CD4-positive, alpha-beta memory T cell (primary cell): ENCODE results near the gene GJA3. TPM values are rescaled to one million over a fixed set of nuclear protein-coding genes. Genes with fewer than 3 reads are reported as not detected.

Experiments used
- CTCF ChIA-PET: fragments of 350-600 bp; sonication (Branson Sonifier 250); formaldehyde crosslinking; loops from one replicate; lab custom pipeline; 2021; ENCODE audit warnings: inconsistent platforms; ENCODE audit not compliant: partially characterized antibody; lab: Charles Lee
- POLR2A ChIA-PET: fragments of 350-600 bp; sonication (Branson Sonifier 250); formaldehyde crosslinking; loops from one replicate; lab custom pipeline; 2021; ENCODE audit not compliant: partially characterized antibody; lab: Charles Lee
- DNase-seq, 5 donors: peaks; one replicate each; pipeline versions ENCODE4 v3.0.0 to v3.0.0-alpha.2; 2020 to 2022; ENCODE audit warnings: mixed read lengths in 1 of 5
- H3K27ac ChIP-seq: one replicate; pipeline ENCODE4 v1.7.0; 2013; ENCODE audit warnings: low read depth, low read length
- H3K27me3 ChIP-seq: 2 replicates; pipeline ENCODE4 v1.7.0; 2013; ENCODE audit warnings: mild to moderate bottlenecking, low read length, moderate library complexity; ENCODE audit not compliant: insufficient read depth
- H3K36me3 ChIP-seq: 2 replicates; pipeline ENCODE4 v1.7.0; 2013; ENCODE audit warnings: mild to moderate bottlenecking, low read length, moderate library complexity; ENCODE audit not compliant: insufficient read depth
- H3K4me1 ChIP-seq: 2 replicates; pipeline ENCODE4 v1.7.0; 2013; ENCODE audit warnings: mild to moderate bottlenecking, low read length, moderate library complexity; ENCODE audit not compliant: insufficient read depth
- H3K4me3 ChIP-seq, 2 donors: one replicate each; pipeline ENCODE4 v1.7.0; 2013; ENCODE audit warnings: low read length in 2 of 2, mild to moderate bottlenecking in 1 of 2
- H3K9me3 ChIP-seq, 2 donors: one replicate each; pipeline ENCODE4 v1.7.0; 2013; ENCODE audit warnings: low read length in 2 of 2, control low read depth in 1 of 2; ENCODE audit not compliant: control insufficient read depth in 1 of 2
- H3K27ac Mint-ChIP-seq, 7 donors: one replicate each; pipeline ENCODE4 v1.8.0; 2020 to 2021; ENCODE audit warnings: mixed read lengths in 7 of 7, mild to moderate bottlenecking in 6 of 7, inconsistent platforms in 3 of 7, moderate library complexity in 3 of 7
- H3K27me3 Mint-ChIP-seq, 2 donors: one replicate each; pipeline ENCODE4 v1.8.0; 2020 to 2021; ENCODE audit warnings: mixed read lengths in 2 of 2
- H3K36me3 Mint-ChIP-seq, 2 donors: one replicate each; pipeline ENCODE4 v1.8.0; 2020 to 2021; ENCODE audit warnings: mixed read lengths in 2 of 2, inconsistent platforms in 1 of 2, mild to moderate bottlenecking in 1 of 2
- H3K4me1 Mint-ChIP-seq, 4 donors: one replicate each; pipeline ENCODE4 v1.8.0; 2020 to 2021; ENCODE audit warnings: mixed read lengths in 4 of 4, mild to moderate bottlenecking in 1 of 4
- H3K4me3 Mint-ChIP-seq, 8 donors: one replicate each; pipeline ENCODE4 v1.8.0; 2020 to 2021; ENCODE audit warnings: mixed read lengths in 8 of 8, mild to moderate bottlenecking in 7 of 8, moderate library complexity in 6 of 8, inconsistent platforms in 3 of 8
- H3K9me3 Mint-ChIP-seq, 8 donors: one replicate each; pipeline ENCODE4 v1.8.0; 2020 to 2021; ENCODE audit warnings: mixed read lengths in 8 of 8, mild to moderate bottlenecking in 5 of 8, inconsistent platforms in 3 of 8, moderate library complexity in 1 of 8
- intact Hi-C: fragments of 100-400 bp; cut with micrococcal nuclease; formaldehyde crosslinking; loops from one replicate; pipeline ENCODE4 v1.15.1; 2023
- polyA plus RNA-seq, 2 donors: library from polyadenylated mRNA; unstranded; fragments of 300-500 nt; fragmentation: Illumina TruSeq; gene quantifications; one replicate each; pipeline ENCODE4 v1.2.3, GENCODE V29; 2021
- total RNA-seq, 2 experiments: library from RNA; stranded (reverse); gene quantifications; one replicate each; pipeline ENCODE4 v1.2.3, GENCODE V29; 2021

Gene GJA3
- total and polyA plus RNA-seq, 4 experiments from 2014 or later, result 0.09 TPM; not detected in 3

- Histone ChIP-seq H3K27ac (no peak overlapping the region), H3K9me3 (no peaks in the 10 kb centered on the region), H3K4me3 (no peak overlapping the region), H3K4me1 (peaks cover 5% of the 10 kb centered on the region), H3K36me3 (no peaks in the 10 kb centered on the region), H3K27me3 (peaks cover 8% of the 10 kb centered on the region)
- no peak for DNase-seq
- CTCF ChIA-PET, result no interaction called here
- intact Hi-C loops, result no loop called here
- peaks cover 21 to 31% of the 10 kb centered on the region in 2 donors for H3K27me3 Mint-ChIP-seq
- H3K4me3 Mint-ChIP-seq, result no peak overlapping the region
- peaks cover 0 to 6% (median 4%) of the 10 kb centered on the region in 4 donors for H3K4me1 Mint-ChIP-seq
- no peak overlapping the region for H3K27ac Mint-ChIP-seq
- no peaks in the 10 kb centered on the region for H3K36me3 Mint-ChIP-seq
- no peaks in the 10 kb centered on the region for H3K9me3 Mint-ChIP-seq
- POLR2A ChIA-PET, result no interaction called here
These were observed 26.1 kb downstream of the GJA3 start for GRCh38 chr13:20134732-20135131.

DNA sequence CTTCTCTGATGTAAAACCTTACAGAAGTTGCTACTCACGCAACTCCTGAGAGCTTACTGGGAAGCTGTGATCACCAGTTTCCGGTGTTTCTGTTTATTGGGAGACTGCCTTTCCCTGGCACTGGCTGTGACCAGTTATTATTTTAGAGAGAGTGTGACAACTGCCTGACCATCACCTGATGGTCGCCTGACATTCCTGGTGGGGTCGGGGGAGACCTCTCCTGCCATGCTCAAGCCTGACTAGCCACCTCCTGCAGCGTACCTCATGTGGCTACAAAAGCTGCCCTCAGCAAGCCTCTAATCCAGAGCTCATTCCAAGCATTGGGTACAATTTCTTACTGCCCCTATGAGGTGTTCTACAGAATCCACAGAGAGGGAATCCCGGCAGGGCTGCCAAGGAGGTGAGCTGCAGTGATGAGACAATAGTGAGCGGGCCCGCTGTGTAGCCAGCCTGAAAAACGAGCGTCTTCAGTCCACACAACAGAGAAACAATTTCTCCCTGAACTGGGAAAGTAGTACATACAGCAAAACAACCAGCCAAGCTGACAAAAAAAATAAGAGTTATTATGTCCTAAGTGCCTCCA, 28.7 kb downstream of the GJA3 start:
- Histone ChIP-seq H3K9me3 (no peaks in the 10 kb centered on the region), H3K36me3 (no peaks in the 10 kb centered on the region), H3K4me1 (peaks cover 13% of the 10 kb centered on the region), H3K27ac (no peak overlapping the region), H3K4me3 (no peak overlapping the region), H3K27me3 (peaks cover 20% of the 10 kb centered on the region)
- intact Hi-C loops, result no loop called here
- POLR2A ChIA-PET, result no interaction called here
- H3K4me1 Mint-ChIP-seq, result peaks cover 0 to 12% (median 5%) of the 10 kb centered on the region in 4 donors
- no peak overlapping the region for H3K4me3 Mint-ChIP-seq
- no peak overlapping the region for H3K27ac Mint-ChIP-seq
- peaks cover 14 to 18% of the 10 kb centered on the region in 2 donors for H3K27me3 Mint-ChIP-seq
- H3K9me3 Mint-ChIP-seq, result no peaks in the 10 kb centered on the region
- CTCF ChIA-PET, result interaction anchor here (0.6 to 1.3 kb wide), 3 partner anchors 9 to 195 kb away, joined by 3 to 4 read pairs (median 3); no protein-coding TSS in a partner anchor
- DNase-seq, result no peak
- no peaks in the 10 kb centered on the region for H3K36me3 Mint-ChIP-seq

DNA sequence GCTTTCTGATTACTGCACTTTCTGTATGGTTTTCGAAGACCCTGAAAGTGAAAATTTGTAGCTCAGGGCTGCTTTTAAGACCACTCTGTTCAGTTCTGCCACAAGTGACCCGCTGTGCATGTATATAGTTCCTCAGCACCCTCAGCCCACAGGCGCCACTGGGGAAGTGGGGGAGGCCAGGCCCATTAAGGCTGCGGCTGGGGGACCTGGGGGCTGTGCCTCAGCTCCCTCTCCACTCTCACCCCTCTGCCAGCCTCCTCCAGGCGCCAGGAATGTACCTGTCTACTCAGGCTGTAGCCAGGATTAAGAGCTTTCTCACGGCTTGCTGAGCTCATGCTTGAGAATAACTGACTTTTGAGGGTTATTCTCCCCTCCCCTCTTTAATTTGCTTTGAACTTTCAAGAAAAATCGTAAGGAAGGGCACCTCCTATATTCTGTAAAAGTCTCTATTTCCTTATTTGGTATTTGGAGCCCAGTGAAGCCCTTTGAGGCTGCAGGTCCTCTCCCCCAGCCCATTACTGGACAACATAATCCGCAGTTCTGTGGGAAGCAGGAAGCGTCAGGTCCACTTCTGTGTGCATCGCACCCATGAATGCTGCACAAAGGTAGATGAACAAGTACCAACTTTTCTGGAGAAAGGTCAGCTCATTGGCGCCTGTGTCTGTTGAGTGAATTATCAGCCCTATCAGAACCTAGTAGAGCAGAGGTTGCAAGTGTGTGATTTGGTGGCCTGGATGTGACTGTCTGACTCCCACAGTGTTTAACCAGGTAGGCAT, 29.6 kb downstream of the GJA3 start:
- H3K4me3 ChIP-seq, result no peak overlapping the region
- Mint-ChIP-seq H3K9me3 (no peaks in the 10 kb centered on the region), H3K36me3 (no peaks in the 10 kb centered on the region), H3K4me1 (peaks cover 0 to 6% (median 1%) of the 10 kb centered on the region in 4 donors), H3K27me3 (peaks cover 8 to 14% of the 10 kb centered on the region in 2 donors), H3K4me3 (no peak overlapping the region), H3K27ac (no peak overlapping the region)
- DNase-seq, result no peak
- POLR2A ChIA-PET, result no interaction called here
- peaks cover 15% of the 10 kb centered on the region for H3K27me3 ChIP-seq
- intact Hi-C loops, result no loop called here
- H3K36me3 ChIP-seq, result no peaks in the 10 kb centered on the region
- H3K27ac ChIP-seq, result no peak overlapping the region
- CTCF ChIA-PET, result interaction anchor here (0.6 to 1.3 kb wide), 3 partner anchors 10 to 194 kb away, joined by 3 to 4 read pairs (median 3); no protein-coding TSS in a partner anchor
- peaks cover 8% of the 10 kb centered on the region for H3K4me1 ChIP-seq
- H3K9me3 ChIP-seq, result no peaks in the 10 kb centered on the region

GRCh38 chr13:20130652-20131051, 30.2 kb downstream of the GJA3 start:
- Histone ChIP-seq H3K4me3 (no peak overlapping the region), H3K4me1 (peaks cover 8% of the 10 kb centered on the region), H3K36me3 (no peaks in the 10 kb centered on the region), H3K27me3 (peaks cover 15% of the 10 kb centered on the region), H3K27ac (no peak overlapping the region), H3K9me3 (no peaks in the 10 kb centered on the region)
- Mint-ChIP-seq H3K27me3 (peaks cover 8 to 17% of the 10 kb centered on the region in 2 donors), H3K4me3 (no peak overlapping the region), H3K9me3 (no peaks in the 10 kb centered on the region), H3K4me1 (peaks cover 0 to 6% (median 1%) of the 10 kb centered on the region in 4 donors), H3K36me3 (no peaks in the 10 kb centered on the region), H3K27ac (no peak overlapping the region)
- ChIA-PET POLR2A (no interaction called here), CTCF (no interaction called here)
- no peak for DNase-seq
- intact Hi-C loops, result no loop called here

DNA sequence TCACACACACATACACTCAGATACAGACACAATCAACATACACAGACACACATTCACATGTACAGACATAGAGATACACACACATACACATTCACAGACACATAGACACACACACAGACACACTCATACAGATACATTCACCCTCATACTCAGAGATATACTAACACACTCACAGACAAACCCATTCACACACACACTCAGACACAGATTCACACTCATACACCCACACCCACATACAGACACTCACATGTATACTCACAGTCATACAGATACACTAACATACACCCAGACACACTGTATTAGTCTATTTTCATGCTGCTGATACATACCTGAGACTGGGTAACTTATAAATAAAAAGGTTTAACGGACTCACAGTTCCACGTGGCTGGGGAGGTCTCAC, 30.8 kb downstream of the GJA3 start:
- no peak overlapping the region for H3K27ac Mint-ChIP-seq
- no peak overlapping the region for H3K4me3 Mint-ChIP-seq
- POLR2A ChIA-PET, result no interaction called here
- H3K27me3 Mint-ChIP-seq, result peaks cover 6 to 20% of the 10 kb centered on the region in 2 donors
- Histone ChIP-seq H3K36me3 (no peaks in the 10 kb centered on the region), H3K27me3 (peaks cover 15% of the 10 kb centered on the region), H3K4me1 (peaks cover 8% of the 10 kb centered on the region), H3K27ac (no peak overlapping the region), H3K4me3 (no peak overlapping the region), H3K9me3 (no peaks in the 10 kb centered on the region)
- peaks cover 0 to 6% (median 1%) of the 10 kb centered on the region in 4 donors for H3K4me1 Mint-ChIP-seq
- no peaks in the 10 kb centered on the region for H3K36me3 Mint-ChIP-seq
- no peaks in the 10 kb centered on the region for H3K9me3 Mint-ChIP-seq
- CTCF ChIA-PET, result no interaction called here
- no peak for DNase-seq
- intact Hi-C loops, result no loop called here

DNA sequence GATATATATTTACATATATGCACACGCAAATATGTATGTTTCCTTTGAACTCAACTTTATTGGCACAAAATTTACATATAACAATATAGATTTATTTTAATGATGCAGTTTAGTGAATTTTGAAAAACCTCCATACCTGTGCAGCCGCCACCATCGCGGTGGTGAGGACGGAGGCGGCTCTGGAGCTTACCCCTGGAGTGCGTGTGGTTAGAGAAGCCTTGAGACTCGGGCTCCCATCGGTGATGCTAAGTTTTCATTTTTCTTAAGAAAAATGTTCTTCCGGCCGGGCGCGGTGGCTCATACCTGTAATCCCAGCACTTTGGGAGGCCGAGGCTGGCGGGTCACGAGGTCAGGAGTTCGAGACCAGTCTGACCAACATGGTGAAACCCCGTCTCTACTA, 31.8 kb downstream of the GJA3 start:
- no peaks in the 10 kb centered on the region for H3K36me3 Mint-ChIP-seq
- no peak for DNase-seq
- H3K9me3 Mint-ChIP-seq, result no peaks in the 10 kb centered on the region
- no peak overlapping the region for H3K27ac Mint-ChIP-seq
- Histone ChIP-seq H3K27ac (no peak overlapping the region), H3K36me3 (no peaks in the 10 kb centered on the region), H3K4me3 (peak overlapping the region in 1 of 2 donors; percentile 52), H3K4me1 (peaks cover 8% of the 10 kb centered on the region), H3K27me3 (peaks cover 15% of the 10 kb centered on the region), H3K9me3 (no peaks in the 10 kb centered on the region)
- H3K27me3 Mint-ChIP-seq, result peaks cover 9 to 22% of the 10 kb centered on the region in 2 donors
- H3K4me1 Mint-ChIP-seq, result peaks cover 0 to 6% (median 1%) of the 10 kb centered on the region in 4 donors
- intact Hi-C loops, result loop anchor here (2.0 to 5.0 kb wide), 2 partner anchors 32 to 172 kb away; partner anchors contain the start of genes GJA3 and ZMYM2
- peak overlapping the region; percentile 50 to 81 (median 67) for H3K4me3 Mint-ChIP-seq
- CTCF ChIA-PET, result interaction anchor here (0.6 to 3.1 kb wide), 5 partner anchors 10 to 147 kb away, joined by 3 to 29 read pairs (median 9); no protein-coding TSS in a partner anchor
- POLR2A ChIA-PET, result interaction anchor here (1.4 to 2.1 kb wide), 2 partner anchors 11 to 28 kb away, joined by 4 to 22 read pairs; no protein-coding TSS in a partner anchor

- POLR2A ChIA-PET, result interaction anchor here (1.4 to 2.1 kb wide), 3 partner anchors 10 to 264 kb away, joined by 4 to 22 read pairs (median 6); partner anchors contain the start of gene ZMYM5
- Mint-ChIP-seq H3K27ac (no peak overlapping the region), H3K9me3 (no peaks in the 10 kb centered on the region), H3K36me3 (no peaks in the 10 kb centered on the region), H3K4me3 (peak overlapping the region; percentile 62 to 81 (median 67)), H3K4me1 (peaks cover 0 to 6% (median 1%) of the 10 kb centered on the region in 4 donors), H3K27me3 (peaks cover 7 to 22% of the 10 kb centered on the region in 2 donors)
- Histone ChIP-seq H3K27me3 (peaks cover 15% of the 10 kb centered on the region), H3K4me3 (peak overlapping the region; percentile 42 to 52), H3K36me3 (no peaks in the 10 kb centered on the region), H3K9me3 (no peaks in the 10 kb centered on the region), H3K4me1 (peaks cover 8% of the 10 kb centered on the region), H3K27ac (no peak overlapping the region)
- DNase-seq, result peak in 4 of 5 donors; percentile 11 to 23 (median 14)
- CTCF ChIA-PET, result interaction anchor here (0.6 to 3.1 kb wide), 14 partner anchors 9 to 201 kb away, joined by 3 to 29 read pairs (median 4); no protein-coding TSS in a partner anchor
- intact Hi-C loops, result loop anchor here (2.0 to 5.0 kb wide), 2 partner anchors 32 to 171 kb away; partner anchors contain the start of genes GJA3 and ZMYM2
These were observed 32.4 kb downstream of the GJA3 start for GRCh38 chr13:20128459-20128931.
